Neural cell (in vitro differentiated cells): Measurements from ENCODE around the gene GABRA1. TPM values are rescaled to one million over a fixed set of nuclear protein-coding genes. Genes with fewer than 3 reads are reported as not detected.

Experiments
- H2AFZ ChIP-seq: fragments of 200-600, 300-800 bp; sonication (generic), shearing (Covaris generic); 2 replicates; pipeline ENCODE4 v1.6.0; 2014; ENCODE audit warnings: low read depth, mild to moderate bottlenecking, antibody characterized with exemption, low read length, moderate library complexity
- H3F3A ChIP-seq: fragments of 200-600 bp; shearing (Covaris generic); 2 replicates; pipeline ENCODE4 v1.6.1; 2016; ENCODE audit warnings: mild to moderate bottlenecking, moderate library complexity, mixed read lengths, antibody characterized with exemption, low read length; ENCODE audit not compliant: insufficient read depth, poor library complexity, severe bottlenecking
- H3K27ac ChIP-seq: fragments of 200-600, 300-800 bp; sonication (generic), shearing (Covaris generic); 2 replicates; pipeline ENCODE4 v1.5.1; 2014; ENCODE audit warnings: mild to moderate bottlenecking, low read length, moderate library complexity
- H3K27me3 ChIP-seq: fragments of 300-800, 200-600 bp; sonication (generic), shearing (Covaris generic); 2 replicates; pipeline ENCODE4 v1.6.0; 2014; ENCODE audit warnings: mild to moderate bottlenecking, low read depth, low read length, moderate library complexity; ENCODE audit not compliant: insufficient read depth
- H3K36me3 ChIP-seq: fragments of 300-800, 200-600 bp; sonication (generic), shearing (Covaris generic); 2 replicates; pipeline ENCODE4 v1.5.1; 2014; ENCODE audit warnings: mild to moderate bottlenecking, antibody characterized with exemption, low read length, moderate library complexity; ENCODE audit not compliant: insufficient read depth
- H3K4me2 ChIP-seq: fragments of 300-800, 200-600 bp; sonication (generic), shearing (Covaris generic); 2 replicates; pipeline ENCODE4 v1.6.0; 2014; ENCODE audit warnings: mild to moderate bottlenecking, low read length
- H3K4me3 ChIP-seq: fragments of 300-800, 200-600 bp; sonication (generic), shearing (Covaris generic); 2 replicates; pipeline ENCODE4 v1.5.1; 2014; ENCODE audit warnings: mild to moderate bottlenecking, low read length, moderate library complexity
- H3K79me2 ChIP-seq: fragments of 200-600 bp; shearing (Covaris generic); replicated peaks from 2 replicates; pipeline ENCODE4 v1.6.0; 2014; ENCODE audit warnings: mild to moderate bottlenecking, low read length, moderate library complexity; ENCODE audit not compliant: insufficient read depth
- H3K9ac ChIP-seq: fragments of 300-800, 200-600 bp; sonication (generic), shearing (Covaris generic); 2 replicates; pipeline ENCODE4 v1.6.1; 2016; ENCODE audit warnings: mild to moderate bottlenecking, low read length, mixed read lengths
- H3K9me2 ChIP-seq: fragments of 200-600 bp; shearing (Covaris generic); 2 replicates; pipeline ENCODE4 v1.6.1; 2016; ENCODE audit warnings: mild to moderate bottlenecking, low read length, mixed read lengths; ENCODE audit not compliant: insufficient read depth
- H3K9me3 ChIP-seq: fragments of 200-600, 300-800 bp; sonication (generic), shearing (Covaris generic); 2 replicates; pipeline ENCODE4 v1.6.1; 2016; ENCODE audit warnings: mild to moderate bottlenecking, mixed run types, low read length, moderate library complexity, mixed read lengths
- H4K20me1 ChIP-seq: fragments of 200-600 bp; shearing (Covaris generic); 2 replicates; pipeline ENCODE4 v1.6.1; 2016; ENCODE audit warnings: mild to moderate bottlenecking, mixed run types; ENCODE audit not compliant: insufficient read depth
- CTCF ChIP-seq: fragments of 450-650 bp; IDR thresholded peaks from 2 replicates; pipeline ENCODE4 v1.5.1; 2014; ENCODE audit warnings: antibody characterized with exemption, mild to moderate bottlenecking, moderate library complexity; ENCODE audit not compliant: poor library complexity, severe bottlenecking
- EP300 ChIP-seq: fragments of 450-650 bp; conservative IDR thresholded peaks from 2 replicates; pipeline ENCODE4 v1.6.1; 2014; ENCODE audit warnings: antibody characterized with exemption, mild to moderate bottlenecking, moderate library complexity; ENCODE audit not compliant: poor library complexity, severe bottlenecking
- EZH2 ChIP-seq: fragments of 200-600, 300-800 bp; shearing (Covaris generic), sonication (generic); IDR thresholded peaks from 2 replicates; pipeline ENCODE4 v1.6.1; 2014; ENCODE audit warnings: antibody characterized with exemption, low read length, borderline replicate concordance, mild to moderate bottlenecking; ENCODE audit not compliant: insufficient read depth, poor library complexity, severe bottlenecking
- MXI1 ChIP-seq: fragments of 450-650 bp; conservative IDR thresholded peaks from 2 replicates; pipeline ENCODE4 v1.6.1; 2014; ENCODE audit warnings: antibody characterized with exemption, mild to moderate bottlenecking; ENCODE audit not compliant: poor library complexity, severe bottlenecking
- POLR2AphosphoS5 ChIP-seq: IDR thresholded peaks from 2 replicates; pipeline ENCODE4 v1.6.1; 2012
- RAD21 ChIP-seq: fragments of 450-650 bp; conservative IDR thresholded peaks from 2 replicates; pipeline ENCODE4 v1.6.1; 2014; ENCODE audit warnings: antibody characterized with exemption, mild to moderate bottlenecking, moderate library complexity
- SMC3 ChIP-seq: fragments of 450-650 bp; conservative IDR thresholded peaks from 2 replicates; pipeline ENCODE4 v1.6.1; 2014; ENCODE audit warnings: antibody characterized with exemption, mild to moderate bottlenecking, moderate library complexity; ENCODE audit not compliant: poor library complexity
- TAF1 ChIP-seq: IDR thresholded peaks from 2 replicates; pipeline ENCODE4 v1.6.1; 2012; ENCODE audit warnings: low read depth
- polyA plus RNA-seq: library from polyadenylated mRNA; depleted of rRNA; stranded (reverse); fragments of >200 nt; gene quantifications from 2 replicates; pipeline ENCODE4 v1.2.3, GENCODE V29; 2014
- TF ChIP-seq, protein P1 (sequence below): IDR thresholded peaks from 2 replicates; pipeline ENCODE4 v1.6.1; 2012; ENCODE audit warnings: borderline replicate concordance

GABRA1 gene
- polyA plus RNA-seq, 1 donor from 2014 or later: 50.6 TPM

DNA sequence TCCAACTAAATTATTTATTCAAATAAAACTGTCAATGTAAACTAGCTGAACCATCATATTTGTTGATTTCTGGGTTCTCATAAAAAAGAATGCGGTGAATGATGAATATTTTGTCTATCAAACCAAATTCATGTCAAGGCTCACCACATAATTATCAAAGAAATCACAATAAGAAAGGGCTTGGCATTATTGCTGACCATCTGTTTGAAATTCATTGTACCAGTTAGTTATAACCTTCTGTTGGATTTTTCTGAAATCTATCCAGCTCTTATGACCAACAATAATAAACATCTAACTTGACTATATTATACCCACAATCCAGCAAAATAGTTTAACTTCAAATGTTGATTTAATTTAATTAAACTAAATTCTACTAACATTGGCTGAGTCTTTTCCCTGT, 53.1 kb downstream of the GABRA1 start:
- TF ChIP-seq SMC3 (no peak), CTCF (no peak), POLR2AphosphoS5 (no peak)
- H3K4me2 ChIP-seq: no peak overlapping the region
- no peaks in the 10 kb centered on the region for H3K9me3 ChIP-seq
- H3F3A ChIP-seq: no peaks in the 10 kb centered on the region
- no peak overlapping the region for H2AFZ ChIP-seq
- H3K79me2 ChIP-seq: no peaks in the 10 kb centered on the region
- H3K27me3 ChIP-seq: no peaks in the 10 kb centered on the region
- H3K4me3 ChIP-seq: no peak overlapping the region
- H3K27ac ChIP-seq: no peak overlapping the region
- H3K9ac ChIP-seq: no peak overlapping the region
- peaks cover 5% of the 10 kb centered on the region for H3K36me3 ChIP-seq
- no peaks in the 10 kb centered on the region for H3K9me2 ChIP-seq
- H4K20me1 ChIP-seq: no peaks in the 10 kb centered on the region

- Histone ChIP-seq H3K79me2 (no peaks in the 10 kb centered on the region), H4K20me1 (no peaks in the 10 kb centered on the region), H2AFZ (no peak overlapping the region), H3K4me3 (no peak overlapping the region), H3K27me3 (no peaks in the 10 kb centered on the region), H3F3A (no peaks in the 10 kb centered on the region), H3K36me3 (no peaks in the 10 kb centered on the region), H3K9me2 (no peaks in the 10 kb centered on the region), H3K4me2 (no peak overlapping the region), H3K9me3 (no peaks in the 10 kb centered on the region), H3K27ac (no peak overlapping the region), H3K9ac (no peak overlapping the region)
- TF ChIP-seq, protein P1, sequence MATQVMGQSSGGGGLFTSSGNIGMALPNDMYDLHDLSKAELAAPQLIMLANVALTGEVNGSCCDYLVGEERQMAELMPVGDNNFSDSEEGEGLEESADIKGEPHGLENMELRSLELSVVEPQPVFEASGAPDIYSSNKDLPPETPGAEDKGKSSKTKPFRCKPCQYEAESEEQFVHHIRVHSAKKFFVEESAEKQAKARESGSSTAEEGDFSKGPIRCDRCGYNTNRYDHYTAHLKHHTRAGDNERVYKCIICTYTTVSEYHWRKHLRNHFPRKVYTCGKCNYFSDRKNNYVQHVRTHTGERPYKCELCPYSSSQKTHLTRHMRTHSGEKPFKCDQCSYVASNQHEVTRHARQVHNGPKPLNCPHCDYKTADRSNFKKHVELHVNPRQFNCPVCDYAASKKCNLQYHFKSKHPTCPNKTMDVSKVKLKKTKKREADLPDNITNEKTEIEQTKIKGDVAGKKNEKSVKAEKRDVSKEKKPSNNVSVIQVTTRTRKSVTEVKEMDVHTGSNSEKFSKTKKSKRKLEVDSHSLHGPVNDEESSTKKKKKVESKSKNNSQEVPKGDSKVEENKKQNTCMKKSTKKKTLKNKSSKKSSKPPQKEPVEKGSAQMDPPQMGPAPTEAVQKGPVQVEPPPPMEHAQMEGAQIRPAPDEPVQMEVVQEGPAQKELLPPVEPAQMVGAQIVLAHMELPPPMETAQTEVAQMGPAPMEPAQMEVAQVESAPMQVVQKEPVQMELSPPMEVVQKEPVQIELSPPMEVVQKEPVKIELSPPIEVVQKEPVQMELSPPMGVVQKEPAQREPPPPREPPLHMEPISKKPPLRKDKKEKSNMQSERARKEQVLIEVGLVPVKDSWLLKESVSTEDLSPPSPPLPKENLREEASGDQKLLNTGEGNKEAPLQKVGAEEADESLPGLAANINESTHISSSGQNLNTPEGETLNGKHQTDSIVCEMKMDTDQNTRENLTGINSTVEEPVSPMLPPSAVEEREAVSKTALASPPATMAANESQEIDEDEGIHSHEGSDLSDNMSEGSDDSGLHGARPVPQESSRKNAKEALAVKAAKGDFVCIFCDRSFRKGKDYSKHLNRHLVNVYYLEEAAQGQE: no peak
These were observed 73.9 kb downstream of the GABRA1 start for GRCh38 chr5:161921781-161922180.

GRCh38 chr5:161924270-161924669, 76.3 kb downstream of the GABRA1 start:
- no peaks in the 10 kb centered on the region for H3F3A ChIP-seq
- no peak overlapping the region for H3K9ac ChIP-seq
- H3K9me2 ChIP-seq: no peaks in the 10 kb centered on the region
- no peaks in the 10 kb centered on the region for H3K27me3 ChIP-seq
- no peak overlapping the region for H3K4me2 ChIP-seq
- no peaks in the 10 kb centered on the region for H3K9me3 ChIP-seq
- H3K79me2 ChIP-seq: no peaks in the 10 kb centered on the region
- H3K27ac ChIP-seq: no peak overlapping the region
- no peak overlapping the region for H3K4me3 ChIP-seq
- no peaks in the 10 kb centered on the region for H3K36me3 ChIP-seq
- TF ChIP-seq, protein P1: no peak
- TF ChIP-seq RAD21: no peak
- TF ChIP-seq TAF1: no peak
- TF ChIP-seq EZH2: no peak
- TF ChIP-seq POLR2AphosphoS5: no peak
- TF ChIP-seq CTCF: no peak
- no peak for TF ChIP-seq EP300
- no peak for TF ChIP-seq MXI1
- no peak for TF ChIP-seq SMC3
- no peaks in the 10 kb centered on the region for H4K20me1 ChIP-seq
- H2AFZ ChIP-seq: no peak overlapping the region
